HG03442 (cell line): ENCODE data around the gene HDAC8.
A peak's percentile ranks its signal among the peaks of the same experiment; 100 is the strongest.
"Not testable (repeated sequence)": the region's sequence is repeated elsewhere in the genome, so short reads cannot be mapped to it uniquely, and the experiment has no call there.

Source experiments
- ATAC-seq: cut with Tn5 transposase; IDR thresholded peaks from one replicate; pipeline ENCODE4 v1.9.1; 2021; ENCODE audit warnings: mild to moderate bottlenecking, moderate library complexity; ENCODE audit not compliant: unreplicated experiment

Gene HDAC8

DNA sequence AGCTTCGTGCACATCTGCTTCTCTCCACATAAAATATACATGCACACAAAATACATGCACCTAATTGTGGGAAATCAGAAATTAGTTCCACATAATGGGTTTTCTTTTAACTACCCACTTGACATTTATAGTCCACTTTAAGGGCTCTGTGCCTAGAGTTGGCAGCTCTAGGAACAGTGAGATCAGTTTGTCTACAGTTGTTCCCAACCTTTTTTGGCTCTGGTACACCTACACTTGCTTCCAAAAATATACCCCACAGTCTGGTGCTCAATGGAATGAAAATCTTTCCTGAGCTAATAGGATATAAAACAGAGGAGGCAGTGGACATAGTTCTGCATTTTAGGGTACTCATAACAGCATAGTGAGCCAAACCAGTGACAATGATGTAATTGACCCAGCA lies 36.1 kb downstream of the HDAC8 start:
- no peak for ATAC-seq

DNA sequence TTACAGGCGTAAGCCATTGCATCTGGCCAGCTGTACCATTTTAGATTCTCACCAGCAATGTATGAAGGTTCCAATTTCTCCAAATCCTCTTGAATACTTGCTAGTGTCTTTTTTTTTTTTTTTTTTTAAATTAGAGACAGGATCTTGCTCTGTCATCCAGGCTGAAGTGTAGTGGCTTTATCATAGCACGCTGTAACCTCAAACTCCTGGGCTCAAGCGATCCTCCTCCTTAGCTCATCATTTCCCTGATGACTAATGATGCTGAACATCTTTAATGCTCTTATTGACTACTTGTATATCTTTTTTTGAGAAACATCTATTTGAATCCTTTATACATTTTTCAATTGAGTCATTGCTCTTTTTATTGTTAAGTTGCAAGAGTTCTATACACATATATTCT lies 40.3 kb downstream of the HDAC8 start:
- ATAC-seq = no peak

DNA sequence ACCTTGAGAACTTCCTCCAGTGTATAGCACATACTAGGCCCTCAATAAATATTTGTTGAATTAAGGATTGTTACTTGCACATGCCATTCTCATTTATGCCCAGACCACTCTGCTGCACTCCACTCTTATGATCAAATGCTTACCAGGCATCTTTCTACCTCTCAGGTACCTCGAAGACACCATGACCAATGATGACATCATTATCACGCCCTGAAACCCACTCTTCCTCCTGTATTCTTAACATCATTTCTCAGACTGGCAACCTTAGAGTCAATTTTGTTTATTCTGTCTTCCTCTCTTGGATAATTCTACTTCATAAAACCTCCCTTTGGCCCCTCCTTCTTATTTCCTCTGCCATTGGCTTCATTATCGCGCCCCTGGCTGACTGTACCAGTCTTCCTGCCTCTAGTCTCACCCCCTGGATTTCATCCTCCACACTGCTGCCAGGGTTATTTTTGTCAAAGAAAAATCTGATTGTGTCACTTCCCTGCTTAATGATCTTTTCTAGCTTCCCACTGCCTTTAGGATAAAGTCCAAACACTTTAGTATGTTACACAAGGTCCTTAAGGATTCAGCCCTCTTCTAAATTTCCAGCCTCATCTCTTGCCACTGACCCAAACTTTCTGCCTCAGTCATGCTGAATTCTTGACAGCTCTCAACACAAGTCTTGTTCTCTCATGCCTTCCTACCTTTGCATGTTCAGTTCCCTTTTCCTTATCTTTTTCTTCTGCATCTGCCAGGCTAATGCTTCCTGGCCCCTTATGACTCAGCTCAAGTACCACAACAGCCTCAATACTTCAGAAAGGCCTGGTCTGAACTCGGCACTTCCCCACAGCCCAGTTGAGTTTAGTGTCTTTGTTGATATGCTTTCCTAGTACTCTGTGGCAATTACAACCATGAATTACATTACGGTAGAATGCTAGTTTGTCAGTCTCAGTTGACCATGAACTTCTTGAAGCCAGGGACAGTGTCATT lies 45.8 kb downstream of the HDAC8 start:
- ATAC-seq = no peak

DNA sequence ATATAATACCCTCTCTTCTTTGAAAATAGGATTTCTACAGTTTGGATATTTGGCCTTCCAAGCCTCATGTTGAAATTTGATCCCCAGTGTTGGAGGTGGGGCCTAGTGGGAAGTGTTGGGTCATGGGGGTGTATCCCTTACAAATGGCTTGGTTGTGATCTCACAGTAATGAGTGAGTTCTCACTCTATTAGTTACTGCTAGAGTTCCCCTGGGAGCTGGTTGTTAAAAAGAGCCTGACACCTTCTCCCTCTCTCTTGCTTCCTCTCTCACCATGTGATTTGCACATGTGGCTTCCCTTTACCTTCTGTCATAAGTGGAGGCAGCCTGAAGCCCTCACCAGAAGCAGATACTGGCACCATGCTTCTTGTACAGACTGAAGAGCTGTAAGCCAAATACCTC lies 73.9 kb downstream of the HDAC8 start:
- no peak for ATAC-seq

DNA sequence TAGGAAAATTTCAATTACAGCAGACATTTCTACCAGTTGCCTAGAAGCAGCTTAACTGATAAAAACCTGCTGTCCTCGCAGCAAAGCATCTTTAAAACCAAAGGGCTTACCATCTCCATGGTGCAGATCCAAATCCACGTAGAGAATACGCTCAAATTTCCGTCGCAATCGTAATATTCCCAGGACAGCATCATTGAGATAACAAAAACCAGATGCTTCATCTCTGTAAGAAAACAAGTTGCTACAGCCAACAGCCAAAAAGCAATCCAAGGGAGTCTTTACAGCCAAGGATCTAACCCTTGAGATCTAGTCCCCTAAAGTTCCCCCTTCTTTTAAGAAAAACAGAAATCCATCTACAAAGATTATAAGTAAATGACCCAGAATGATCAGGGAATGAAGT lies 77.6 kb downstream of the HDAC8 start:
- no peak for ATAC-seq

DNA sequence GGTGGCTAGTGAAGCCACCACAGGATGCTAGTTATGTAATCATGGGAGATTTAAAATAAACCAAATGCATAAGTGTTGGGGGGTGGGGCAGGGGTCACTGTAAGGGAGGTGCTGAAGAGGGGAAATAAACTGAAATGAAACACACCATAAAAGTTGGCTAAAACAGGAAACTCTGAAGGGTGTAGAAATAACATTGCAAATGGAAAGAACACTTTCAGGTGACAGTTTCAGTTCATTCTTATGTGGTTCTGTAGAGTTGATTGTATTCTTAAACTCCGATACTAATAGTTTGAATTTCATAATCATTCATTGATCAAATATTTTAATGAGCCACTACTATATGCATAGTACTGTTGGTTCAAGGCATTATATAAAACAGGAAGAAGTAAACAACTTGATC lies 80.1 kb downstream of the HDAC8 start:
- ATAC-seq = peak; percentile 74

DNA sequence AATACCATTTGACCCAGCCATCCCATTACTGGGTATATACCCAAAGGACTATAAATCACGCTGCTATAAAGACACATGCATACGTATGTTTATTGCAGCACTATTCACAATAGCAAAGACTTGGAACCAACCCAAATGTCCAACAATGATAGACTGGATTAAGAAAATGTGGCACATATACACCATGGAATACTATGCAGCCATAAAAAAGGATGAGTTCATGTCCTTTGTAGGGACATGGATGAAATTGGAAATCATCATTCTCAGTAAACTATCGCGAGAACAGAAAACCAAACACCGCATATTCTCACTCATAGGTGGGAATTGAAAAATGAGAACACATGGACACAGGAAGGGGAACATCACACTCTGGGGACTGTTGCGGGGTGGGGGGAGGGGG lies 82.4 kb downstream of the HDAC8 start:
- ATAC-seq = not testable (repeated sequence)

DNA sequence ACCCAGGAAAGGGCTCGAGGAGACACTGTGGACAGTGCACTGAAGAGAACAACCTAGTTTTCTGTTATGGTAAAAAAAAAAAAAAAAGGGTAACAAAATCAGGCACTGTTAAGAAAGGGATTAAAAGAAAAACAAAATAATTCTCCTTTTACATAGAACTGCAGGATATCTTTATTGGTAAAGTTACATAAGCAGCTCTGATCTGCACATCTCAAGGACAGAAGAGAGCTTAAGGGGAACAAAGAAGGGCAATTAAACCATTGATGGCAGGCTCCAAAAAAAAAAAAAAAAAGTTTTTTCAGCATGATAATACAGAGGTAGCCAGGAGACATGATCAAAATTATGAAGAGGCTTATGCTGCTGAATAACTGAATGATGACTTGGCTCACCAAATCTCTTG lies 85.0 kb downstream of the HDAC8 start:
- no peak for ATAC-seq

DNA sequence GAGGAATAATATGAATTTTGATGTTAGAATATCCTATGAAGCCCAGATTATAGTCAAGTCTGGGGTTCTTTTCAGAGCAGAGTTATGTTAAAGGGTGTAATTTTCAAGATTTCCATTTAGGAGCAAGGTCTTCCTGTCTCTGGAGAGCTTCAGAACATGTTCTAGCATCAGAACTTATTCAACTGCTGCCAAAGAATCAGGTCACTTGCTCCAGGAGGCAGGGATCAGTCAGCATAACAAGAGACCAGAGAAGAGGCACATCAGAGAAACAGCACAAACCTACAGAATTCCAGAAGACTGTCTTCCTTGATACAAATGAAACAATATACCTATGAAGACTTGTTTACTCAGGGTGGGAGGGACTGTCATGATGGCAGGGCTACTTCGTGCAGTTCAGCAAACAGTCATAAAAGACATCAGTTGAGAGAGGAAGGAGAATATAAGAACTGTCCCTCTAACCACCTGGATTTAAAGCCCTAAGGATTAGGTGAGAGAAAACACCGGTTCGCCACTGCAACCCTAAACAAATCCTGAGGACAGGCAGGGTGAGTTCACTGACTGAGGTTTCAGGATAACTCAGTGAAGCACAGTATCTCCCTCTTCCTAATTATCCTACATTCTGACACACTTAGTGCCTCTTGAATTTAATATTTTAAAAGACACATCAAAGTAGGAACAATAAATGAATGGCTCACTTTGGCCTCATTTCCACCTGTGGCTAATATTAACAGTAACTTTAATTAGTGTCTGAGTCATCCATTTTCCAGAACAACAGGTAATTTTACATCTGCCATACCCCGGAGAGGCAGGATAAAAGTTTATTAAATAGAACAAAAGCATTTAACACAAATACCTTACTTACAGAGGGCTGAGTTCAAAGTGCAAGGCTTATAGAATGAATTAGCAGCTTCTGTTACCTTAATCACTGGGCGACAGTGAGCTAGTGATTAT lies 93.0 kb downstream of the HDAC8 start:
- ATAC-seq = no peak

DNA sequence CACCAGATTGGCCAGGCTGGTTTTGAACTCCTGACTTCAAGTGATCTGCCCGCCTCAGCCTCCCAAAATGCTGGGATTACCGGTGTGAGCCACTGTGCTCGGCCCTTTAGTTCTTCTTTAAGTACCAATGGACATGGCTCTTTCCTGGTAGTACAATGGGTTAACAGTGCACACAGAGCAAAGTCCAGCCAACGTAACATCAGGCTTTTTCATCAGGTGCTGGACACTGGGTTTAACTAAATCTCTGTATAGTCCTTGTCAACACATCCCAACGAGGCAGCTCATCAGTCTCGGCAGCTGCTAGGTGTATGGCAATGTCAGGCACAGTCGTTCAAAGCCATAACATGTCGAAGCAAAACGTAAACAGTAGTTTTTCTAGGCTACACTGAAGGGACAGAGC lies 93.8 kb downstream of the HDAC8 start:
- ATAC-seq = no peak

DNA sequence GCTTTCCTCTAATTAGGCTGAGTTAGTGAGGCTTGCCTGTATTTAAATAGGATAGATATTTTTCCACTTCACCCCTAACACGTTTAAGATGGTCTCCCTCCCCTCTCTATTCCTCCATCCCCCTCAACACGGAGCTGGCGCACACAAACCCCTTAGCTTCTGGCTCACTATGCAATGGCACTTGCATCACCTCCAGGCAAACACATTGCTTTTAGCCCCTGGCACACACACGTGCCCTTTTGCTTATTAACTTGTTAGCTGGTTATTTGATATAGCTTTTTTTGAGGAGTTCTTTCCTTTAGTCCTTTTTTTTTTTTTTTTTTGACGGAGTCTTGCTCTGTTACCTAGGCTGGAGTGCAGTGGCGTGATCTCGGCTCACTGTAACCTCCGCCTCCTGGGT lies 94.3 kb downstream of the HDAC8 start:
- no peak for ATAC-seq

DNA sequence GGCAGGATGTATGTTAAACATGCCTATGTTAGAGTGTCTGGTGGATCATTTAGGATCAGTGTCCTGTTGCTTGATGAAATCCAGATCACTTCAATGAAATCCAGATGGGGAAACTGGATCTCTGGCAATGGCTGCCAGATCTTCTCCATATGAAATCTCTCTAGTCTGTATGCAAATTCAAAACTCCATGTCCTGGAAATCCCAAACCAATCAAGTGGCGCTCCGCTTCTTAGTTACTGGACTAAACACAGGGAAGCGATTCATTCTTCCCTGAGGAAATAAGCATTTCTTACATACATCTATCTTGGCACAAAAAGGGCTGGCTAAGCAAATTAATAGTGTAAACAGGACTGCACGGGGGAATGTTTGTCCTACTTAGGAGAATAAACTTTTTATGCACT lies 94.9 kb downstream of the HDAC8 start:
- no peak for ATAC-seq

DNA sequence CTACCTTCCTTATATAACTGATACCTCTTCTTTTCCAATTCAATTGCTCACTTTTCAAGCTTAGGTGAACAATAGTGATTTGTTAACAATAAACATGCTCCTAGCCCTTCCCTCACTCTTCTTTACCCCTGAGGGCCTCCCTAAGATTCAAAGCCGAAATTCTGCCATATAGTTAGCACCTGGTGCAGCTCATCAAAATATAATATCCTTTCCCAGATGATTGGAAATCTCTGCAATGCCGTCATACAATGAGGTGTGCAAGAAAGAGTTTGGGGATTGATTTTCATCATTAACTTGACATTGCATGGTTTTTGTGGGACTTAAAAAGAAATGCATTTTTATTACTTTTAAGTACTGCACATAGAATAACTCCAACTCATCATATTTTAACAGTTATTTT lies 95.3 kb downstream of the HDAC8 start:
- no peak for ATAC-seq

DNA sequence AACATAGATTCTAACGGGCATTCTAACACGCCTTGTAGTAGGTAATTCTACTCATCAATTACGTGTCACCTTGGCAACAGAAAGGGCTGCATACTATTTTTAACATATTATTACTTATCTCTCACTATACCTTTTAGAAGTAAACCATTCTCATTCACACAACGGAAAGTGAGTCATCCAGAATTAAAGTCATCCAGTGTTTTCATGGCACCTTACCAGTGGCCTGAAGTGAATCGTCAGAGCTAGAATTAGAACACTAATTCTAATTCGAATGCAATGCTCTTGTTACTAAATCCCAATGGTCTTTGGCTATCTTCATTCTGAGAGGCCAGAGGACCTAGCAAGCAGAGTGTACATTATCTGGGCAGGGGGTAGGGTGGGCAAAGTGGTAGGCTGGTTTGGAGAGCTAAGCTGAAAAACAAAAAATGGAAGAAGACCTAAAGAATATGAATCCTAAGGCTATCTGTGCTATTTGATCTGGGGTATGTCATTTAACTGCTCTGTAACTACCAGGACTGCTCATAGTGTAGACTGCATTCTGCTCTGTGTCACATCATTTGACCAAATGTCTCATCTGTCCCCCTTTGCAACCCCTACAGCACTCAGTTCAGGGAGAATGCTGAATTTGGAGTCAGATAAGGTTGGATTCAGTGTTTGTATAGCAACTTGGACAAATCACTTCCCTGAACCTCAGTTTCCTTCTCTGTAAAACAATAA lies 96.5 kb downstream of the HDAC8 start:
- ATAC-seq = no peak

DNA sequence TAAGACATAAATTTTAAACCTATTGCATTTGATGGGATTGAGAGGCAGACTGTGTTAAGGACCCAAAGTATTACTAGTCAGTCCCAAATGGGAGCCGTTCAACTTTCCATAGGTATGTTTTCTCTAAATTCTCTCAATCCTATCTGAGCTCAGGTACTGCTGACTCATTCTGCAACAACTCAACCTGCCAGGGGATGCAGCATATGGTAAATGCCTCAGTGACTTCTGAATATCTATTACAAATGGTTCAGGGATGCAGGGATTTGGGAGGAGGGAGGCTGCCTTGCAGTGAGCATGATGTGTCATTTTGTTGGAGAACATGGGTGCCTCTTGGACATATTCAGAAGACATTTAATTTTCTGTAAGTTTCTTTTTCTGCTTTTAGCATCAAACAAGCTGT lies 97.3 kb downstream of the HDAC8 start:
- ATAC-seq = no peak

DNA sequence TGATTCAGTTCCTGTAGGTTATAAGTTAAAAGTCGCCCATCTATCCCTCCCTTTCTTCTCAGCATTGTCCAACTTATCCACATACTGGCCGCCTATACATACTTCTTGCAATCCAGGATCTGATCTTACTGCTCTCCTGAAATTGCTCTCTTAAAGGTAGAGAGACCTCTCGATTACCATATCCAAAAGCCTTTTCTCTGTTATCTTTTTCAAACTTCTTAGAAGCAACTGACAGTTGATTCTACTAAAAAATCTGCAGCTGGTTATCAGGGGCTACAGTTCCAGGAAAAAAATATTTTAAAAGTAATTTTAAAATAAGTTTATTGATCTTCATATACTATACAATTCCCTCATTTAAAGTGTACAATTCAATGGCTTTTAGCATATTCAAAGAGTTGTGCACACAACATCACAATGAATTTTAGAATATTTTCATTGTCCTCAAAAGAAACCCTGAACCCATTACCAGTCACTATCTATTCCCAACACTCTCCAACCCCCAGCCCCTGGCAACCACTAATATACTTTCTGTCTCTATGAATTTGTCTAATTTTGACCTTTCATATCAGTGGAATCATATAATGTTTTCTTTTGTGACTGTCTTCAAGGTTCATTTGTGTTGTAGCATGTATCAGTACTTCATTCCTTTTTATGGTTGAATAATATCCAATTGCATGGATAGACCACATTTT lies 102.0 kb downstream of the HDAC8 start:
- ATAC-seq = no peak

DNA sequence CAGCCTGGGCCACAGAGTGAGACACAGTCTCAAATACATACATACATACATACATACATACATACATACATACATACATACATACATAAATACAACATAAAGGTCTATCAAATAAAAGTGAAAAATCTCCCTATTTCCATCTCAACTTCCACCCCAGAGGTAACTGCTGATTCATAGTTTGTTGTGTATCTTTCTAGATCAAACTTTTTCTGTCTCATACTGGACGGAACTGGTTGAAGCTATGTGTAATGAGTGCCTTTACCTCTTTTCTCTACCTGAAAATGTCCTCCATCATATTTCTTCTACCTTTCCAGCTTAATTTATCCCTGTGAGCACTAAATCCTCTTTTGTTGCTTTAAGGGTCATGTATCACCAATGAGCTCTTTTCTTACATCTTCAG lies 102.5 kb downstream of the HDAC8 start:
- no peak for ATAC-seq

DNA sequence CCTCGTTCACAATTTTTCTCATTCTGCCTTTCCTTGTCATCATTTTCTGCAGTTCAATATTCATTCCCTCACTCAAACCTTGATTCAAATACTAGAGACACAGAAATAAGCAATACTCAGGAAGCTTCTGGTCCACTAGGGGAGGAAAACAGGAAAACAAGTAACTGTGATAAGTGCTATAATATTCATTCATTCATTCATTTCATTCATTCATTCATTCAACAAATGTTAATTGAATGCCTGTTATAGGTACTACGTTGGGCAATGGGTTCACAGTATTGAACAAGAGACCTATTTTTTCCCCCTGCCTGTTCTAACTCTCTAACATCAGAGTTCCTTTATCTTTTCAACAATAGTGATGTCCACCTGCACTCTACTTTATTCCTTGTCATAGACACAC lies 104.0 kb downstream of the HDAC8 start:
- ATAC-seq = no peak

DNA sequence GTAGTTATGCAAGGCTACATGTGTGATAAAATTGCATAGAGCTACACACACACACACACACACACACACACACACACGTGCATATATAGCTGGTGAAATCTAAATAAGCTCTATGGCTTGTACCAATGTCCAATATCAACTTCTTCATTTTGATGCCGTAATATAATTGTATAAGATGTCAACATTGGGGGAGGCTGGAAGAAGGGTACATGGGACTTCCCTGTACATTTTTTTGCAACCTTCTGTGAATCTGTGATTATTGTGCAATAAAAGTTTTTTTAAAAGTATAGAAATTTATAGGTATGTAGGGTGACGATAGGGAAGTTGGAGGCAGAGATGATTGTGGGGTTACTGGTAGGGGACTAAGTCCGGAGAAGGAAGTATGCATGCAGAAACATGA lies 105.5 kb downstream of the HDAC8 start:
- no peak for ATAC-seq

DNA sequence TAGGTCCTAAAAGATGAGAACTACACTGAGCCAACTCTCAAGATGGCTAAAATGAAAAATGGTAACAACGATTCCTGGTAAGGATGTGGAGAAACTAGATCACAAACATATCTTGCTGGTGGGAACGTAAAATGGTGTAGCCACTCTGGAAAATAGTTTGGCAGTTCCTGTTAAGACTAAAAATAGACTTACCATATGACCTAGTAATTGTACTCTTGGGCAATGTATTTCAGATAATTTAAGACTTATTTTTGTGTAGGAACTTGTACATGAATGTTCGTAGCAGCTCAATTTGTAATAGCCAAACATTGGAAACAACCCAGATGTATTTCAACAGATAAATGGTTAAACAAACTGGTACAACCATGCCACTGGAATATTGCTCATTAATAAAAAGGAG lies 106.2 kb downstream of the HDAC8 start:
- no peak for ATAC-seq

DNA sequence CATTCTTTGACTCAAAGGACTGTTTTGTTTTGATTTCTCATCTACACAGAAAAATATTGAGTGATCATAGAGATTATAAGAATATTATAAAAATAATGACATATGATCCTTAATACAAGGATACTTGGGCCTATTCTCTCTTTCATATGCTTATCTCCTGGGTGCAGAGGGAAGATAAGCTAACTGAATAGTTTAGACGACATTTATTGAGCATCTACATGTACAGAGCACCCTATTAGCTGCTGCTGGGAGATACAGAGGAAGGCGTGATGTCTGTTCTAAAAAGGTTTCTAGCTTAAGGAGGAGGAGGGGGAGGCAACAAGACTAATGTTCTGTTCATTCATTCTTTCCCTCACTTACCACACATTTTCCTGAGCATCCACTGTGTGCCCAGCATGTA lies 106.8 kb downstream of the HDAC8 start:
- no peak for ATAC-seq
